HepG2 (cell line): Measurements from ENCODE around the gene UVSSA. TPM values are rescaled to one million over a fixed set of nuclear protein-coding genes. Genes with fewer than 3 reads are reported as not detected.

Experiments
- CEBPG ChIP-seq: IDR thresholded peaks from 2 replicates; pipeline ENCODE4 v1.6.1; 2016
- CREB1 ChIP-seq, 2 experiments: fragments of 450-650 bp in 1 of 2; IDR thresholded peaks; 2 replicates each; pipeline ENCODE4 v1.6.1; 2016 to 2017; ENCODE audit warnings: control low read depth in 1 of 2, mild to moderate bottlenecking in 1 of 2, missing compliant biosample characterization in 1 of 2, missing genetic modification characterization in 1 of 2
- FOSL1 ChIP-seq: sonication (generic); formaldehyde crosslinking; IDR thresholded peaks from 2 replicates; pipeline ENCODE4 v1.9.0; 2021; ENCODE audit warnings: missing genetic modification reagents, borderline replicate concordance
- GTF2F1 ChIP-seq: fragments of 150-350 bp; IDR thresholded peaks from 2 replicates; pipeline ENCODE4 v1.6.1; 2014; ENCODE audit warnings: low read length
- KDM3A ChIP-seq: IDR thresholded peaks from 2 replicates; pipeline ENCODE4 v1.6.1; 2018; ENCODE audit warnings: low read depth, missing compliant biosample characterization
- NFRKB ChIP-seq: fragments of 450-650 bp; IDR thresholded peaks from 2 replicates; pipeline ENCODE4 v1.6.1; 2017
- ONECUT2 ChIP-seq: sonication (generic); formaldehyde crosslinking; IDR thresholded peaks from 2 replicates; pipeline ENCODE4 v1.4.0; 2020; ENCODE audit warnings: missing genetic modification reagents
- PITX1 ChIP-seq: sonication (generic); formaldehyde crosslinking; IDR thresholded peaks from 2 replicates; pipeline ENCODE4 v1.5.1; 2020; ENCODE audit warnings: mild to moderate bottlenecking, missing genetic modification reagents
- RBFOX2 ChIP-seq: fragments of 200-400 bp; formaldehyde crosslinking; IDR thresholded peaks from 2 replicates; pipeline ENCODE4 v1.6.1; 2017; ENCODE audit warnings: low read depth, mild to moderate bottlenecking, low read length
- SMARCE1 ChIP-seq: fragments of 450-650 bp; IDR thresholded peaks from 2 replicates; pipeline ENCODE4 v1.6.1; 2017; ENCODE audit warnings: borderline replicate concordance
- ZFYVE20 ChIP-seq: sonication (generic); formaldehyde crosslinking; IDR thresholded peaks from 2 replicates; pipeline ENCODE4 v1.8.0; 2023; ENCODE audit warnings: low read depth, mild to moderate bottlenecking, moderate library complexity, missing genetic modification reagents, borderline replicate concordance
- ZIK1 ChIP-seq: sonication (generic); formaldehyde crosslinking; IDR thresholded peaks from 2 replicates; pipeline ENCODE4 v1.5.0; 2020; ENCODE audit warnings: mild to moderate bottlenecking, low read depth, missing genetic modification reagents, borderline replicate concordance
- ZNF264 ChIP-seq: sonication (generic); formaldehyde crosslinking; IDR thresholded peaks from 2 replicates; pipeline ENCODE4 v1.4.0; 2020; ENCODE audit warnings: missing genetic modification reagents
- ZNF282 ChIP-seq: fragments of 450-650 bp; IDR thresholded peaks from 2 replicates; pipeline ENCODE4 v1.6.1; 2018; ENCODE audit not compliant: partially characterized antibody
- ZNF30 ChIP-seq: sonication (generic); formaldehyde crosslinking; IDR thresholded peaks from 2 replicates; pipeline ENCODE4 v1.5.0; 2020; ENCODE audit warnings: mild to moderate bottlenecking, missing genetic modification reagents
- ZNF780A ChIP-seq: sonication (generic); formaldehyde crosslinking; IDR thresholded peaks from 2 replicates; pipeline ENCODE4 v1.8.0; 2022; ENCODE audit warnings: mild to moderate bottlenecking, missing genetic modification reagents, moderate library complexity
- ZNF879 ChIP-seq: sonication (generic); formaldehyde crosslinking; IDR thresholded peaks from 2 replicates; pipeline ENCODE4 v1.8.1; 2023; ENCODE audit warnings: missing genetic modification reagents
- ZSCAN22 ChIP-seq: sonication (generic); formaldehyde crosslinking; IDR thresholded peaks from 2 replicates; pipeline ENCODE4 v1.4.0; 2020; ENCODE audit warnings: mild to moderate bottlenecking, missing genetic modification reagents
- ZSCAN30 ChIP-seq: sonication (generic); formaldehyde crosslinking; IDR thresholded peaks from 2 replicates; pipeline ENCODE4 v1.5.0; 2020; ENCODE audit warnings: mild to moderate bottlenecking, missing genetic modification reagents
- ZSCAN5A ChIP-seq: sonication (generic); formaldehyde crosslinking; IDR thresholded peaks from 2 replicates; pipeline ENCODE4 v1.8.0; 2022; ENCODE audit warnings: mild to moderate bottlenecking, missing genetic modification reagents, borderline replicate concordance
- polyA plus RNA-seq, 8 experiments: library from polyadenylated mRNA; depleted of rRNA in 3 of 8; stranded (reverse) in 7 of 8; unstranded in 1 of 8; fragments of >200 nt; fragmentation: Illumina TruSeq in 4 of 8; extraction: Trizol in 4 of 8; gene quantifications; 2 replicates each; pipeline versions ENCODE4 v1.2.1 to v1.2.3, GENCODE V29; 2011 to 2016; ENCODE audit warnings: low read depth in 4 of 8, missing spikeins in 1 of 8, mixed read lengths in 1 of 8; ENCODE audit not compliant: insufficient read depth in 1 of 8
- total RNA-seq, 5 experiments: library from RNA; depleted of rRNA; stranded (reverse); fragments of >200 nt; fragmentation: Illumina TruSeq; extraction: Trizol; gene quantifications; 2 replicates each; pipeline ENCODE4 v1.2.3, GENCODE V29; 2016; ENCODE audit warnings: low read depth in 1 of 5
- TF ChIP-seq, protein P1 (sequence below): sonication (generic); formaldehyde crosslinking; IDR thresholded peaks from 2 replicates; pipeline ENCODE4 v1.4.0; 2020; ENCODE audit warnings: low read depth, mild to moderate bottlenecking, missing genetic modification reagents
- TF ChIP-seq, protein P2 (sequence below): sonication (generic); formaldehyde crosslinking; IDR thresholded peaks from 2 replicates; pipeline ENCODE4 v1.4.0; 2020; ENCODE audit warnings: mild to moderate bottlenecking, missing genetic modification reagents
- TF ChIP-seq, protein P3 (sequence below): sonication (generic); formaldehyde crosslinking; IDR thresholded peaks from 2 replicates; pipeline ENCODE4 v1.5.1; 2020; ENCODE audit warnings: missing genetic modification reagents, mild to moderate bottlenecking, borderline replicate concordance

UVSSA gene
- total and polyA plus RNA-seq, 2 of the 13 experiments (the other 11 are each of a cell fraction or from before 2014, with no cell fraction given), result 4.6 to 8.4 TPM

GRCh38 chr4:1410491-1411325 lies 63.7 kb downstream of the UVSSA start (continued):
- TF ChIP-seq NFRKB (no peak), CEBPG (CRISPR knock-in tag) (peak; percentile 79), ZNF879 (CRISPR knock-in tag) (peak; percentile 100), ZFYVE20 (CRISPR knock-in tag) (peak; percentile 100), ONECUT2 (CRISPR knock-in tag) (peak; percentile 93), ZNF30 (CRISPR knock-in tag) (peak; percentile 100), GTF2F1 (no peak), KDM3A (CRISPR knock-in tag) (peak; percentile 100), RBFOX2 (no peak), CREB1 (IDR thresholded peaks at IDR 0.05) (no peak), CREB1 (CRISPR knock-in tag; IDR thresholded peaks at IDR 0.05) (no peak), ZNF264 (CRISPR knock-in tag) (peak; percentile 99), FOSL1 (CRISPR knock-in tag) (peak; percentile 96), ZSCAN5A (CRISPR knock-in tag) (peak; percentile 100), ZSCAN30 (CRISPR knock-in tag) (peak; percentile 100), ZIK1 (CRISPR knock-in tag) (peak; percentile 100), ZNF780A (CRISPR knock-in tag) (peak; percentile 100), SMARCE1 (no peak), PITX1 (CRISPR knock-in tag) (peak; percentile 99), ZSCAN22 (CRISPR knock-in tag) (peak; percentile 95), ZNF282 (no peak)
- TF ChIP-seq, protein P1, sequence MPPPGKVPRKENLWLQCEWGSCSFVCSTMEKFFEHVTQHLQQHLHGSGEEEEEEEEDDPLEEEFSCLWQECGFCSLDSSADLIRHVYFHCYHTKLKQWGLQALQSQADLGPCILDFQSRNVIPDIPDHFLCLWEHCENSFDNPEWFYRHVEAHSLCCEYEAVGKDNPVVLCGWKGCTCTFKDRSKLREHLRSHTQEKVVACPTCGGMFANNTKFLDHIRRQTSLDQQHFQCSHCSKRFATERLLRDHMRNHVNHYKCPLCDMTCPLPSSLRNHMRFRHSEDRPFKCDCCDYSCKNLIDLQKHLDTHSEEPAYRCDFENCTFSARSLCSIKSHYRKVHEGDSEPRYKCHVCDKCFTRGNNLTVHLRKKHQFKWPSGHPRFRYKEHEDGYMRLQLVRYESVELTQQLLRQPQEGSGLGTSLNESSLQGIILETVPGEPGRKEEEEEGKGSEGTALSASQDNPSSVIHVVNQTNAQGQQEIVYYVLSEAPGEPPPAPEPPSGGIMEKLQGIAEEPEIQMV (CRISPR knock-in tag), result peak; percentile 99
- TF ChIP-seq, protein P2, sequence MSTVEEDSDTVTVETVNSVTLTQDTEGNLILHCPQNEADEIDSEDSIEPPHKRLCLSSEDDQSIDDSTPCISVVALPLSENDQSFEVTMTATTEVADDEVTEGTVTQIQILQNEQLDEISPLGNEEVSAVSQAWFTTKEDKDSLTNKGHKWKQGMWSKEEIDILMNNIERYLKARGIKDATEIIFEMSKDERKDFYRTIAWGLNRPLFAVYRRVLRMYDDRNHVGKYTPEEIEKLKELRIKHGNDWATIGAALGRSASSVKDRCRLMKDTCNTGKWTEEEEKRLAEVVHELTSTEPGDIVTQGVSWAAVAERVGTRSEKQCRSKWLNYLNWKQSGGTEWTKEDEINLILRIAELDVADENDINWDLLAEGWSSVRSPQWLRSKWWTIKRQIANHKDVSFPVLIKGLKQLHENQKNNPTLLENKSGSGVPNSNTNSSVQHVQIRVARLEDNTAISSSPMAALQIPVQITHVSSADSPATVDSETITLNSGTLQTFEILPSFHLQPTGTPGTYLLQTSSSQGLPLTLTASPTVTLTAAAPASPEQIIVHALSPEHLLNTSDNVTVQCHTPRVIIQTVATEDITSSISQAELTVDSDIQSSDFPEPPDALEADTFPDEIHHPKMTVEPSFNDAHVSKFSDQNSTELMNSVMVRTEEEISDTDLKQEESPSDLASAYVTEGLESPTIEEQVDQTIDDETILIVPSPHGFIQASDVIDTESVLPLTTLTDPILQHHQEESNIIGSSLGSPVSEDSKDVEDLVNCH (CRISPR knock-in tag), result peak; percentile 98
- TF ChIP-seq, protein P3, sequence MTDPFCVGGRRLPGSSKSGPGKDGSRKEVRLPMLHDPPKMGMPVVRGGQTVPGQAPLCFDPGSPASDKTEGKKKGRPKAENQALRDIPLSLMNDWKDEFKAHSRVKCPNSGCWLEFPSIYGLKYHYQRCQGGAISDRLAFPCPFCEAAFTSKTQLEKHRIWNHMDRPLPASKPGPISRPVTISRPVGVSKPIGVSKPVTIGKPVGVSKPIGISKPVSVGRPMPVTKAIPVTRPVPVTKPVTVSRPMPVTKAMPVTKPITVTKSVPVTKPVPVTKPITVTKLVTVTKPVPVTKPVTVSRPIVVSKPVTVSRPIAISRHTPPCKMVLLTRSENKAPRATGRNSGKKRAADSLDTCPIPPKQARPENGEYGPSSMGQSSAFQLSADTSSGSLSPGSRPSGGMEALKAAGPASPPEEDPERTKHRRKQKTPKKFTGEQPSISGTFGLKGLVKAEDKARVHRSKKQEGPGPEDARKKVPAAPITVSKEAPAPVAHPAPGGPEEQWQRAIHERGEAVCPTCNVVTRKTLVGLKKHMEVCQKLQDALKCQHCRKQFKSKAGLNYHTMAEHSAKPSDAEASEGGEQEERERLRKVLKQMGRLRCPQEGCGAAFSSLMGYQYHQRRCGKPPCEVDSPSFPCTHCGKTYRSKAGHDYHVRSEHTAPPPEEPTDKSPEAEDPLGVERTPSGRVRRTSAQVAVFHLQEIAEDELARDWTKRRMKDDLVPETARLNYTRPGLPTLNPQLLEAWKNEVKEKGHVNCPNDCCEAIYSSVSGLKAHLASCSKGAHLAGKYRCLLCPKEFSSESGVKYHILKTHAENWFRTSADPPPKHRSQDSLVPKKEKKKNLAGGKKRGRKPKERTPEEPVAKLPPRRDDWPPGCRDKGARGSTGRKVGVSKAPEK (CRISPR knock-in tag), result peak; percentile 97
